ENCODE measurements around the gene CYP24A1.

Gene CYP24A1

GRCh38 chr20:54155736-54156317 lies 18.0 kb downstream of the CYP24A1 start:
- no peak for DNase-seq

- no peak for DNase-seq
These were observed 19.3 kb downstream of the CYP24A1 start for GRCh38 chr20:54154439-54154838.

- no peak for DNase-seq
These were observed 19.9 kb downstream of the CYP24A1 start for GRCh38 chr20:54153847-54154246.

GRCh38 chr20:54153041-54153327 lies 20.8 kb downstream of the CYP24A1 start:
- DNase-seq, result no peak

GRCh38 chr20:54152227-54153040 lies 21.4 kb downstream of the CYP24A1 start:
- no peak for DNase-seq

GRCh38 chr20:54151511-54152226 lies 22.1 kb downstream of the CYP24A1 start:
- no peak for DNase-seq

- no peak for DNase-seq
These were observed 22.7 kb downstream of the CYP24A1 start for GRCh38 chr20:54151075-54151439.

- DNase-seq, result no peak
These were observed 24.0 kb downstream of the CYP24A1 start for GRCh38 chr20:54149765-54150264.

GRCh38 chr20:54148947-54149764 lies 24.6 kb downstream of the CYP24A1 start:
- DNase-seq, result no peak

GRCh38 chr20:54146672-54147071 lies 27.1 kb downstream of the CYP24A1 start:
- DNase-seq, result no peak

- DNase-seq, result no peak
These were observed 28.9 kb downstream of the CYP24A1 start for GRCh38 chr20:54144847-54145414.

- no peak for DNase-seq
These were observed 32.7 kb downstream of the CYP24A1 start for GRCh38 chr20:54140927-54141566.

GRCh38 chr20:54140486-54140885 lies 33.3 kb downstream of the CYP24A1 start:
- DNase-seq, result no peak

- no peak for DNase-seq
These were observed 33.7 kb downstream of the CYP24A1 start for GRCh38 chr20:54140067-54140466.

- no peak for DNase-seq
These were observed 34.6 kb downstream of the CYP24A1 start for GRCh38 chr20:54139188-54139587.

- no peak for DNase-seq
These were observed 35.4 kb downstream of the CYP24A1 start for GRCh38 chr20:54138427-54138826.

GRCh38 chr20:54137115-54137514 lies 36.7 kb downstream of the CYP24A1 start:
- DNase-seq, result no peak

GRCh38 chr20:54134445-54135220 lies 39.2 kb downstream of the CYP24A1 start:
- no peak for DNase-seq

- DNase-seq, result no peak
These were observed 40.1 kb downstream of the CYP24A1 start for GRCh38 chr20:54133434-54134427.

All from NCI-H1436 treated with DMSO at 0.1 percent for 48 hours (cell line).